ENCODE results near the gene ADISSP.

ADISSP gene

DNA sequence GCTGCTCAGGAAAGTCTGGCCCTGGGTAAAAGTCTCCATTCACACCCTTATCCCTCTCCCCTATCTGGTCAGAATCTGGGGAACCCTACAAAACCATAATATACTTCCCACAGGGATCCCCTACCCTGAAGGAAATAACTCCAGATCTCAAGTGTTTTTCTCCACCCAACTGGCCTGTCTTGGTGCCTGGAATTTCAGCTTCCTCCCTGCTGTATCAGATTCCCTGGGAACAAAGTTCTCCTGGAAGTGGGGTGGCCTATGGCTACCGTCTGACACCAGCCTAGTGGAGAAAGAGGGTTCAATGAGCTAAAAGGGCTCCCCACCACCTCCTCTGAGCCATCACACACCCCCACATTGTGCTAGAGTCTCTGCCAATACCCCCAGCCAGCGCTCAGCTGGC lies 20.1 kb downstream of the ADISSP start:
- no peak overlapping the region for H3K23ac ChIP-seq (ENCODE audit: low read length)
- no peak overlapping the region for H2AFZ ChIP-seq (ENCODE audit: insufficient read depth, low read length, poor library complexity)
- no peak overlapping the region for H2AK5ac ChIP-seq (ENCODE audit: low read length)
- no peak overlapping the region for H2BK5ac ChIP-seq (ENCODE audit: low read depth, low read length, poor library complexity)
- no peak overlapping the region for H3K18ac ChIP-seq (ENCODE audit: low read length)
- H2BK120ac ChIP-seq (ENCODE audit: insufficient read depth, low read length, poor library complexity): no peak overlapping the region
- peaks cover 14% of the 10 kb centered on the region for H3K9me3 ChIP-seq (ENCODE audit: insufficient read depth, low read depth, low read length)
- WGBS (ENCODE audit: extremely low coverage, insufficient coverage, insufficient read length): no CpG with 5 or more reads among the region's 2 CpGs
- H3K9ac ChIP-seq (ENCODE audit: low read length): no peak overlapping the region
- no peaks in the 10 kb centered on the region for H3K79me1 ChIP-seq (ENCODE audit: low read length)
- H2BK12ac ChIP-seq (ENCODE audit: low read length): no peak overlapping the region
- no peak overlapping the region for H4K91ac ChIP-seq (ENCODE audit: low read depth, low read length)
- H3K27me3 ChIP-seq (ENCODE audit: insufficient read depth, low read length): peaks cover 36% of the 10 kb centered on the region
- H3K14ac ChIP-seq (ENCODE audit: low read length): no peak overlapping the region
- no peak overlapping the region for H3K4me3 ChIP-seq (ENCODE audit: low read depth, low read length)
- no peaks in the 10 kb centered on the region for H3K36me3 ChIP-seq (ENCODE audit: control insufficient read depth in 1 of 2, insufficient read depth in 2 of 2, low read length in 2 of 2)
- H3K4ac ChIP-seq (ENCODE audit: low read depth, low read length): no peak overlapping the region
- peaks cover 3 to 8% of the 10 kb centered on the region in 2 experiments for H3K4me1 ChIP-seq (ENCODE audit: control insufficient read depth in 1 of 2, insufficient read depth in 2 of 2, low read length in 2 of 2)
- no peak overlapping the region for H4K12ac ChIP-seq (ENCODE audit: low read depth, low read length)
- no peak overlapping the region for H3K4me2 ChIP-seq (ENCODE audit: low read length)
- H3K79me2 ChIP-seq (ENCODE audit: control insufficient read depth, insufficient read depth, low read length, poor library complexity): no peaks in the 10 kb centered on the region
- DNase-seq: no peak
- no peak overlapping the region for H3K27ac ChIP-seq (ENCODE audit: low read depth, low read length)
- no peak overlapping the region for H4K8ac ChIP-seq (ENCODE audit: low read depth, low read length)

DNA sequence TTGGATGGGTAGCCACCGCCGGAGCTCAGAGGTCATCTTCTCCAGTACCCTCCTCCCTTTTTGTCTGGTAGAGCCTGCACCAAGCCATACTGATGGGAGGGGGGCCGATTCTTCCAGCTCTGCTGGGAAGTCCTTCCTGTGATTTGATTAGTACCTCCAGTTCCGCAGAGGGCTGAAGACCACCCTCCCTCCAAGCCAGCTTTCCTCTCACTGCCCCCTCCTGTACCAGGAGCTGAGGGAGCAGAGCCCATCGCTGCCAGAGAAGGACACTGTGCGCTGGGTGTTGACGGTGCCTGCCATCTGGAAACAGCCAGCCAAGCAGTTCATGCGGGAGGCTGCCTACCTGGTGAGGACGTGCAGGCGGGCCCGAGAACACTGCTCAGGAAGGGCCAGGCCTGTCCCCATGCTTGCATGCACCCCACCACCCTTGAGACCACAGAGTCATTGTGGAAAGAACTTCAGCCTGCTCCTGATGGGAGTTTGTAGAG lies 21.8 kb downstream of the ADISSP start:
- Histone ChIP-seq H4K12ac (ENCODE audit: low read depth, low read length) (no peak overlapping the region), H3K36me3 (ENCODE audit: control insufficient read depth in 1 of 2, insufficient read depth in 2 of 2, low read length in 2 of 2) (no peaks in the 10 kb centered on the region), H3K4me3 (ENCODE audit: low read depth, low read length) (no peak overlapping the region), H3K14ac (ENCODE audit: low read length) (no peak overlapping the region), H3K18ac (ENCODE audit: low read length) (no peak overlapping the region), H3K9ac (ENCODE audit: low read length) (no peak overlapping the region), H2AFZ (ENCODE audit: insufficient read depth, low read length, poor library complexity) (no peak overlapping the region), H2AK5ac (ENCODE audit: low read length) (no peak overlapping the region), H2BK5ac (ENCODE audit: low read depth, low read length, poor library complexity) (no peak overlapping the region), H3K27me3 (ENCODE audit: insufficient read depth, low read length) (peaks cover 20% of the 10 kb centered on the region), H3K23ac (ENCODE audit: low read length) (no peak overlapping the region), H4K8ac (ENCODE audit: low read depth, low read length) (no peak overlapping the region), H3K4ac (ENCODE audit: low read depth, low read length) (no peak overlapping the region), H2BK12ac (ENCODE audit: low read length) (no peak overlapping the region), H2BK120ac (ENCODE audit: insufficient read depth, low read length, poor library complexity) (no peak overlapping the region), H3K79me2 (ENCODE audit: control insufficient read depth, insufficient read depth, low read length, poor library complexity) (no peaks in the 10 kb centered on the region), H4K91ac (ENCODE audit: low read depth, low read length) (no peak overlapping the region), H3K4me1 (ENCODE audit: control insufficient read depth in 1 of 2, insufficient read depth in 2 of 2, low read length in 2 of 2) (peaks cover 3 to 5% of the 10 kb centered on the region in 2 experiments), H3K27ac (ENCODE audit: low read depth, low read length) (no peak overlapping the region), H3K79me1 (ENCODE audit: low read length) (no peaks in the 10 kb centered on the region), H3K4me2 (ENCODE audit: low read length) (no peak overlapping the region), H3K9me3 (ENCODE audit: insufficient read depth, low read depth, low read length) (peaks cover 7% of the 10 kb centered on the region)
- DNase-seq: no peak
- WGBS (ENCODE audit: extremely low coverage, insufficient coverage, insufficient read length): no CpG with 5 or more reads among the region's 11 CpGs

DNA sequence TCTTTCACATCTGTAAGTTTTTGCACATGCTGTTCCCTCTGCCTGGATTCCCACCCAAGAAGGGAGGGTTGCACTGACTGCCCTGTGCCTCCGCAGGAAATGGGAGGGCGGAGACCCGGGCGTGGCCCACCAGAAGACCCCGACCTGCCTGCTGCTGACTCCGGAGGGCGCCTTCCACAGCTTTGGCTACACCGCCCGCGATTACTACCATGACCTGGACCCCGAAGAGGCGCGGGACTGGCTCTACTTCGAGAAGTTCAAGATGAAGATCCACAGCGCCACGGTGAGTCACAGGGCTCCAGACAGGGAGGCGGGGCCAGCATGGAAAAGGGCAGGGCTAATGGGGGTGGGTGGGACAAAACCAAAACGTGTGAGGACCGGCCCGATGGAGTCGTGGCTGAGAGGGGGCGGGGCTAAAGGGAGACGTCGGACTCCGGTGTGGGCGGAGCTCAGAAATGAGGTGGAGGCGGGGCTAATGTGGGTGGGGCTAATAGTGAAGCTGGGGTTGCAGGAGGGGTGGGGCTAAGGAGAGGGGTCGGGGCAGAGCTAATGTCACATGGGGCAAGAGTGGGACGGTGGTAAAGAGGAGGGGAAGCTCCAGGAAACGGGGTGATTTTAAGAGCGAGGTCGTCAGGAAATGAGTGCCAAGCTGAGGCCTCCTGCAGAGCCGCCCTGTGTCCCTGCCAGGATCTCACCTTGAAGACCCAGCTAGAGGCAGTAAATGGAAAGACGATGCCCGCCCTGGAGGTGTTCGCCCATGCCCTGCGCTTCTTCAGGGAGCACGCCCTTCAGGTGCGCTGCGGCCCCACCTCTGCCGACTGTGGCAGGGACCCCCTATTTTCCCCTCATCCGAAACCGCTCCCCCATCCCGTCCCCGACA lies 22.5 kb downstream of the ADISSP start:
- Histone ChIP-seq H3K4me3 (ENCODE audit: low read depth, low read length) (no peak overlapping the region), H3K9me3 (ENCODE audit: insufficient read depth, low read depth, low read length) (peaks cover 7% of the 10 kb centered on the region), H2AK5ac (ENCODE audit: low read length) (no peak overlapping the region), H3K4ac (ENCODE audit: low read depth, low read length) (no peak overlapping the region), H3K27me3 (ENCODE audit: insufficient read depth, low read length) (peaks cover 13% of the 10 kb centered on the region), H4K91ac (ENCODE audit: low read depth, low read length) (no peak overlapping the region), H3K36me3 (ENCODE audit: control insufficient read depth in 1 of 2, insufficient read depth in 2 of 2, low read length in 2 of 2) (no peaks in the 10 kb centered on the region), H3K27ac (ENCODE audit: low read depth, low read length) (no peak overlapping the region), H3K4me2 (ENCODE audit: low read length) (peak overlapping the region; percentile 15), H3K23ac (ENCODE audit: low read length) (no peak overlapping the region), H2AFZ (ENCODE audit: insufficient read depth, low read length, poor library complexity) (peak overlapping the region; percentile 78), H4K8ac (ENCODE audit: low read depth, low read length) (peak overlapping the region; percentile 42), H3K79me1 (ENCODE audit: low read length) (no peaks in the 10 kb centered on the region), H4K12ac (ENCODE audit: low read depth, low read length) (no peak overlapping the region), H3K18ac (ENCODE audit: low read length) (no peak overlapping the region), H2BK5ac (ENCODE audit: low read depth, low read length, poor library complexity) (no peak overlapping the region), H3K14ac (ENCODE audit: low read length) (no peak overlapping the region), H3K9ac (ENCODE audit: low read length) (no peak overlapping the region), H3K79me2 (ENCODE audit: control insufficient read depth, insufficient read depth, low read length, poor library complexity) (no peaks in the 10 kb centered on the region), H3K4me1 (ENCODE audit: control insufficient read depth in 1 of 2, insufficient read depth in 2 of 2, low read length in 2 of 2) (peaks cover 3 to 5% of the 10 kb centered on the region in 2 experiments), H2BK120ac (ENCODE audit: insufficient read depth, low read length, poor library complexity) (no peak overlapping the region), H2BK12ac (ENCODE audit: low read length) (no peak overlapping the region)
- DNase-seq: peak; percentile 90 to 92
- WGBS (ENCODE audit: extremely low coverage, insufficient coverage, insufficient read length): no CpG with 5 or more reads among the region's 45 CpGs

DNA sequence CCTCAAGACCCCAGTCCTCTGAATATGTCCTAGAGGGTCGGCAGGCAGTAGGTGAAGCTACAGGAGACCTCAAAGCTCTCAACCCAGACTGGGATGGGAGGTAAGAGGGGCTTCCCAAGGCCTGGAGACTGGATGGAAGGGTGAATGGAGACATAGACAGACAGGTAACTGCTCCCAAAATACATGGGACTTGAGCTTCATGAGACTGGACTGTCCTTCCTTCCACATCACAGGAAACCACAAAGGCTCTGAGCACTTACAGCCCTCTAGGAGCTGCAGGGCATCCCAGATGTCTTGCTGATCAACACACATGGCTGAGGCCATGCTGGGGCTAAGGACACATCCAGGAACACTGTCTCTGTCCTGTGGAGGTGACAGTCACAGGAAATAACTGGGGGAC lies 23.5 kb downstream of the ADISSP start:
- DNase-seq: no peak
- Histone ChIP-seq H3K36me3 (ENCODE audit: control insufficient read depth in 1 of 2, insufficient read depth in 2 of 2, low read length in 2 of 2) (no peaks in the 10 kb centered on the region), H3K14ac (ENCODE audit: low read length) (no peak overlapping the region), H3K23ac (ENCODE audit: low read length) (no peak overlapping the region), H3K27me3 (ENCODE audit: insufficient read depth, low read length) (peaks cover 4% of the 10 kb centered on the region), H4K12ac (ENCODE audit: low read depth, low read length) (no peak overlapping the region), H2BK12ac (ENCODE audit: low read length) (no peak overlapping the region), H4K8ac (ENCODE audit: low read depth, low read length) (no peak overlapping the region), H4K91ac (ENCODE audit: low read depth, low read length) (no peak overlapping the region), H3K18ac (ENCODE audit: low read length) (no peak overlapping the region), H3K9ac (ENCODE audit: low read length) (no peak overlapping the region), H3K4me3 (ENCODE audit: low read depth, low read length) (no peak overlapping the region), H2AFZ (ENCODE audit: insufficient read depth, low read length, poor library complexity) (no peak overlapping the region), H2BK5ac (ENCODE audit: low read depth, low read length, poor library complexity) (no peak overlapping the region), H3K79me1 (ENCODE audit: low read length) (no peaks in the 10 kb centered on the region), H3K4me1 (ENCODE audit: control insufficient read depth in 1 of 2, insufficient read depth in 2 of 2, low read length in 2 of 2) (peaks cover 0 to 2% of the 10 kb centered on the region in 2 experiments), H2BK120ac (ENCODE audit: insufficient read depth, low read length, poor library complexity) (no peak overlapping the region), H3K79me2 (ENCODE audit: control insufficient read depth, insufficient read depth, low read length, poor library complexity) (no peaks in the 10 kb centered on the region), H3K27ac (ENCODE audit: low read depth, low read length) (no peak overlapping the region), H3K4ac (ENCODE audit: low read depth, low read length) (no peak overlapping the region), H3K9me3 (ENCODE audit: insufficient read depth, low read depth, low read length) (peaks cover 7% of the 10 kb centered on the region), H2AK5ac (ENCODE audit: low read length) (no peak overlapping the region), H3K4me2 (ENCODE audit: low read length) (no peak overlapping the region)
- WGBS (ENCODE audit: extremely low coverage, insufficient coverage, insufficient read length): no CpG with 5 or more reads among the region's 1 CpG

All from trophoblast cell (in vitro differentiated cells and primary cell).